SHP77 treated with DMSO at 0.1 percent for 48 hours (cell line): ENCODE data around the gene GNL2.
"Not testable (repeated sequence)": the region's sequence is repeated elsewhere in the genome, so short reads cannot be mapped to it uniquely, and the experiment has no call there.

ENCODE experiments used
- DNase-seq: peaks from one replicate; lab custom pipeline; 2025; lab: John Stamatoyannopoulos, UW

The GNL2 gene

GRCh38 chr1:37559080-37559479 is 36.7 kb downstream of the GNL2 start:
- DNase-seq = no peak

GRCh38 chr1:37558411-37558810 is 37.3 kb downstream of the GNL2 start:
- no peak for DNase-seq

- DNase-seq = no peak
Observed at GRCh38 chr1:37557402-37557801, 38.3 kb downstream of the GNL2 start.

DNA sequence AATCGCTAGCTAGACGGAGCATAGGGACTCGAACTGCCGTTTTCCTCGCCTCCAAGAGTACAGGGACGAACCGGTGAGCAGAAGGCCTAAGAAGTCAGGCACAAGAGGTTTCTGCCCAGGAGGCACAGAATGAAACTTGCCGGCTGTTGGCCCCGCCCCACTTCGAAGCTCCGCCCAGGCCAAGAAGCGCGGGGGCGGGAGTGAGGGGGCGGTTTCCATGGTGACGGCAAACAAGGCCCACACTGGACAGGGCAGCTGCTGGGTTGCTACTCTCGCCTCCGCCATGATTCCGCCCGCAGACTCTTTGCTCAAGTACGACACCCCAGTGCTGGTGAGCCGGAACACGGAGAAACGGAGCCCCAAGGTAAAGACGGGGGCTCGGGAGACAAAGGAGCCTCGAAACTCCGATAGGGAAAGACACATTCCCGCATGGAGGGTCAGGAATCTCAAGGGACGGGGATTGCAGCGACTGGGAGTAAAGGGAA is 39.0 kb downstream of the GNL2 start, which contains the start of gene DNALI1:
DNALI1 (plus strand) TSS at position 229 of the 485 bp plus-strand sequence; CDS start at position 284, 55 bp downstream.
- DNase-seq = peak; percentile 71

DNA sequence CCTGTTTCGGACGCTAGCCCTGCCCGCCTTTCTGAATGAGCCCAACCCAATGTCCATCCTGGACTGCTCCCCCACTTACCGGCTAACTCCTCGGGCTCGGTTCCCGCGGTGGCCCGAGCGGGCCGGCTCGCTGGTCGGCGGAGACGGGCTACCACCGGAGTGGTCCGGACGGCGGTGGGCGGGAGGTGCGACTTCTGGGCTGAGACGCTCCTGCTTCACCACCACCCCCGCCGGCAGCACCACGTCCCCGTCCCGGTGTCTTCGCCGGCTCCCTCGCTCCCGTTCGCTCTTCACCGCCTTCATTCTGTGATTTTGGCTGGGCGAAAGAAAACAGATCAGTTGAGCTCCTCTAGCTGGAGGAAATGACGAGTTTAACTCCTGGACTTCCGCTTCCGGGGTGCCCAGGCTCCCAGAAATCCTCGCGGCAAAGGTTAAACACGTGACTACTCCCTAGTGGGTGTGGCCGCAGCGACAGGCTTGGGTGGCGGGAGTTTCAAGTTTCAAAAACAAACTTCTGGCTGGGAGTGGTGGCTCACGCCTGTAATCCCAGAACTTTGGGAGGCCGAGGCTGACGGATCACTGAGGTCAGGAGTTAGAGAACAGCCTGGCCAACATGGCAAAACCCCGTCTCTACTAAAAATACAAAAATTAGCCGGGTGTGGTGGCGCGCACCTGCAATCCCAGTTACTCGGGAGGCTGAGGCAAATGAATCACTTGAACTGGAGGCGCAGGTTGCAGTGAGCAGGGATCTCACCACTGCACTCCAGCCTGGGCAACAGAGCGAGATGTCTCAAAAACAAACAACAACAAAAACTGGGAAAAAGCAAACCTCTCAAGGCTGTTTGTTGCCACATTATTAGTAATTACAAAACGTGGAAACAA is 41.6 kb downstream of the GNL2 start, which contains the start of gene SNIP1:
SNIP1 (minus strand) TSS at position 367 of the 882 bp plus-strand sequence; CDS start at position 303, 64 bp downstream.
- peak; percentile 84 for DNase-seq

GRCh38 chr1:37553598-37553926 is 42.2 kb downstream of the GNL2 start:
- no peak for DNase-seq

DNA sequence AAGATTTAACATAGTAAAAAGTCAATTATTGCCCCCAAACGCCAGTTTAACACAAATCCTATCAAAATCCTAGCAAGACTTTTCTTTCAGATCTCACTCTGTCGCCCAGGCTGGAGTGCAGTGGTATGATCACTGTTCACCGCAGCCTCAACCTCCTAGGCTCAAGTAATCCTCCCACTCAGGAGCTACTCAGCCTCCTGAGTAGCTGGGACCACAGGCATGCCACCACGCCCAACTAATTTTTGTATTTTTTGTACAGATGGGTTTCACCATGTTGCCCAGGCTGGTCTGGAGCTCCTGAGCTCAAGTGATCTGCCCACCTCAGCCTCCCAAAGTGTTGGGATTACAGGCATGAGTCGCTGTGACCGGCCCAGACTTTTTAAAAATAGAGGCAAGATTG is 46.4 kb downstream of the GNL2 start:
- no peak for DNase-seq

DNA sequence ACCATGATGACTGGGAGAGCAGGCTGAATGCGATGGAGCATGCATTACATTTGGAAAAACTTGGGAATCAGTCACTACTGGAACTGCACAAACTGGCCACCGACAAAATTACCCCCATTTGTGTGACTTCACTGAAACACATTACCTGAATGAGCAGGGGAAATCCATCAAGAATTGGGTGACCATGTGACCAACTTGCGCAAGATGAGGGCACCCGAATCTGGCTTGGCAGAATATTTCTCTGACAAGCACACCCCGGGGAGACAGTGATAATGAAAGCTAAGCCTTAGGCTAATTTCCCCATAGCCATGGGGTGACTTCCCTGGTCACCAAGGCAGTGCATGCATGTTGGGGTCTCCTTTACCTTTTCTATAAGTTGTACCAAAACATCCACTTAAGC is 50.7 kb downstream of the GNL2 start:
- DNase-seq = no peak

- no peak for DNase-seq
Observed at GRCh38 chr1:37544530-37544929, 51.2 kb downstream of the GNL2 start.

GRCh38 chr1:37540036-37540785 is 55.5 kb downstream of the GNL2 start:
- DNase-seq = no peak

GRCh38 chr1:37539154-37539553 is 56.6 kb downstream of the GNL2 start:
- DNase-seq = not testable (repeated sequence)

- DNase-seq = no peak
Observed at GRCh38 chr1:37537378-37537777, 58.4 kb downstream of the GNL2 start.

DNA sequence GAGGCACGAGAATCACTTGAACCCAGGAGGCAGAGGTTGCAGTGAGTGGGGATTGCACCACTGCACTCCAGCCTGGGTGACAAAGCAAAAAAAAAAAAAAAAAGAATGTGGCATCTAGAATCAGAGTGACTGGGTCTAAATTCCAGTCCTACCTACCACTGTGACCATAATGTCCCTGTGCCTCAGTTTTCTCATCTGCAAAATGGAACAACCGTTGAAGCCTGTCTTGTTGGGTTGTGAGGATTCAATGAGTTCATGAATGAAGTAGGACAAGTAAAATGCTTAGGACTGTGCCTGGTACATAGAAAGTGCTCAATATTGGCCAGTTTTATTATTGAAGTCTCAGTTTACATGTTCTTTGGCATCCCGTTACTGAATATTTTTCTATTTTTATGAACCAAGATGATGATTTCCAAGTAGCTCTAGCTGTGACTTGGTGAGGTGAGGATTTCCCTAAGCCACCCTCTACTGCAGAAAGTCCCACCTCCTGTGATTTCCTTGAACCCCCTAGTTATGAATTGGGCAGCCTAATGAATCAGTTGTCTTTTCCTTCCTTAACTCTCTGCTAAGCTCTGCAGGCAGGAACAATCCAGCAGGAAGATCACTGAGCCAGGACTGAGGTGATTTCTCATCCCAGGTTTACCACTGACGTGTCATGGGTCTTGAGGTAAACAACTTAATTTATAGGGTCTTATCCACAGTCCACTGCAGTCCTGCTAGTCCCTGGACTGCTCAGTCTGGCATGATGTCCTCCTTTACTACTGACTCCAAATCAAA is 62.2 kb downstream of the GNL2 start:
- no peak for DNase-seq

DNA sequence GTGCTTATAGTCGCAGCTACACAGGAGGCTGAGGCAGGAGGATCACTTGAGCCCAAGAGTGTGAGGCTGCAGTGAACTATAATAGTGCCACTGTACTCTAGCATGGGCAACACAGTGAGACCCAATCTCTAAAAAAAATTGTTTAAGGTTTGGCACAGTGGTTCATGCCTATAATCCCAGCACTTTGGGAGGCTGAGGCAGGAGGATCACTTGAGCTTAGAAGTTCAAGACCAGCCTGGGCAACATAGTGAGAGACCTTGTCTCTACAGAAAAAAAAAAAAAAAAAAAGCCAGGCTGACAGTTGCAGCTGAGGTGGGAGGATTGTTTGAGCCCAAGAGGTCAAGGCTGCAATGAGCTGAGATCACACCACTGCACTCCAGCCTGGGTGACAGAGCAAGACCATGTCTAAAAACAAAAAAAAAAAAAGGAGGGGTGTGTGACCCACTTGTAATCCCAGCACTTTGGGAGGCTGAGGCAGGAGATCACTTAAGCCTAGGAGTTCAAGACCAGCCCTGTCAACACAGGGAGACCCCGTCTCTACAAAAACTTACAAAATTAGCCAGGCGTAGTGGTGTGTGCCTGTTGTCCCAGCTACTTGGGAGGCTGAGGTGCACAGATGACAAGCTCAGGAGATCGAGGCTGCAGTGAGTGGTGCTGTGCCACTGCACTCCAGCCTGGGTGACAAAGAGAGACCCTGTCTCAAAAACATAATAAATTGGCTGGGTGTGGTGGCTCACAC is 63.1 kb downstream of the GNL2 start:
- DNase-seq = not testable (repeated sequence)

DNA sequence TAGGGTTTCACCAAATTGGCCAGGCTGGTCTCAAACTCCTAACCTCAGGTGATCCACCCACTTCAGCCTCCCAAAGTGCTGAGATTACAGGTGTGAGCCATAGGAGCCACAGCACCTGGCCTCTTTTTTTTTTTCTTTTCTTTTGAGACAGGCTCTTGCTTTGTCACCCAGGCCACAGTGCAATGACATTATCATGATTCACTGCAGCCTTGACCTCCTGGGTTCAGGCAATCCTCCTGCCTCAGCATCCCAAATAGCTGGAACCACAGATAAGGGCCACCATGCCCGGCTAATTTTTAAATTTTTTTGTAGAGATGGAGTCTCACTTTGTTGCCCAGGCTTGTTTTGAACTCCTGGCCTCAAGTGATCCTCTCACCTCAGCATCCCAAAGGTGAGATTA is 65.8 kb downstream of the GNL2 start:
- DNase-seq = not testable (repeated sequence)

- no peak for DNase-seq
Observed at GRCh38 chr1:37519613-37520012, 76.1 kb downstream of the GNL2 start.

GRCh38 chr1:37518929-37519328 is 76.8 kb downstream of the GNL2 start:
- not testable (repeated sequence) for DNase-seq

GRCh38 chr1:37518241-37518640 is 77.5 kb downstream of the GNL2 start:
- not testable (repeated sequence) for DNase-seq

- no peak for DNase-seq
Observed at GRCh38 chr1:37517569-37517968, 78.2 kb downstream of the GNL2 start.
